Medulla oblongata (tissue), 1 donor: Measurements from ENCODE around the gene LRMDA.
A peak's percentile ranks its signal among the peaks of the same experiment; 100 is the strongest.
"Not testable (repeated sequence)": the region's sequence is repeated elsewhere in the genome, so short reads cannot be mapped to it uniquely, and the experiment has no call there.

Experiments
- DNase-seq: peaks from one replicate; pipeline ENCODE4 v3.0.0-alpha.2; 2015; ENCODE audit errors: extremely low spot score

LRMDA gene

GRCh38 chr10:76550806-76551205 lies 1119.4 kb downstream of the LRMDA start:
- no peak for DNase-seq

- DNase-seq: no peak
Observed at GRCh38 chr10:76552091-76552873, 1120.9 kb downstream of the LRMDA start.

- peak; percentile 11 for DNase-seq
Observed at GRCh38 chr10:76553263-76554032, 1122.0 kb downstream of the LRMDA start.

- no peak for DNase-seq
Observed at GRCh38 chr10:76554033-76554408, 1122.6 kb downstream of the LRMDA start.

GRCh38 chr10:76554478-76554877 lies 1123.1 kb downstream of the LRMDA start:
- peak; percentile 18 for DNase-seq

- DNase-seq: no peak
Observed at GRCh38 chr10:76555067-76555670, 1123.7 kb downstream of the LRMDA start.

GRCh38 chr10:76557366-76557765 lies 1125.9 kb downstream of the LRMDA start:
- DNase-seq: no peak

- DNase-seq: no peak
Observed at GRCh38 chr10:76558586-76558985, 1127.2 kb downstream of the LRMDA start.

GRCh38 chr10:76558996-76559891 lies 1127.8 kb downstream of the LRMDA start:
- DNase-seq: no peak

GRCh38 chr10:76559892-76560220 lies 1128.4 kb downstream of the LRMDA start:
- DNase-seq: no peak

GRCh38 chr10:76560338-76560737 lies 1128.9 kb downstream of the LRMDA start:
- no peak for DNase-seq

GRCh38 chr10:76563286-76563685 lies 1131.9 kb downstream of the LRMDA start:
- DNase-seq: no peak

- DNase-seq: no peak
Observed at GRCh38 chr10:76572021-76572420, 1140.6 kb downstream of the LRMDA start.

GRCh38 chr10:76576276-76576962 lies 1145.0 kb downstream of the LRMDA start:
- DNase-seq: no peak

- no peak for DNase-seq
Observed at GRCh38 chr10:76577455-76577854, 1146.0 kb downstream of the LRMDA start.

GRCh38 chr10:76581506-76582256 lies 1150.3 kb downstream of the LRMDA start:
- no peak for DNase-seq

- no peak for DNase-seq
Observed at GRCh38 chr10:76582531-76582930, 1151.1 kb downstream of the LRMDA start.

- no peak for DNase-seq
Observed at GRCh38 chr10:76583711-76584161, 1152.3 kb downstream of the LRMDA start.

- DNase-seq: not testable (repeated sequence)
Observed at GRCh38 chr10:76584466-76584865, 1153.0 kb downstream of the LRMDA start.
